D721Med (cell line): ENCODE data around the gene PRAF2.

Experiments
- DNase-seq: peaks from one replicate; pipeline ENCODE4 v3.0.0; 2011; ENCODE audit warnings: low spot score; ENCODE audit not compliant: insufficient read length
- FAIRE-seq: peaks from 2 replicates; lab custom pipeline; 2011; peaks lifted over from hg19 to GRCh38; lab: Jason Lieb, UNC
- CTCF ChIP-seq: IDR thresholded peaks from 2 replicates; pipeline ENCODE4 v1.5.1; 2012; ENCODE audit warnings: mild to moderate bottlenecking, control low read depth; ENCODE audit not compliant: insufficient read depth; ENCODE audit errors: missing control alignments

PRAF2 gene

GRCh38 chrX:49061490-49061889 is 12.3 kb downstream of the PRAF2 start:
- FAIRE-seq (no peak), DNase-seq (no peak)
- no peak for TF ChIP-seq CTCF

GRCh38 chrX:49060914-49061313 is 12.9 kb downstream of the PRAF2 start:
- DNase-seq (no peak), FAIRE-seq (no peak)
- TF ChIP-seq CTCF, result no peak

- FAIRE-seq (no peak), DNase-seq (no peak)
- TF ChIP-seq CTCF, result no peak
These were observed 14.1 kb downstream of the PRAF2 start for GRCh38 chrX:49059681-49060085.

GRCh38 chrX:49059201-49059600 is 14.6 kb downstream of the PRAF2 start:
- DNase-seq (no peak), FAIRE-seq (no peak)
- no peak for TF ChIP-seq CTCF

- DNase-seq (no peak), FAIRE-seq (no peak)
- no peak for TF ChIP-seq CTCF
These were observed 15.0 kb downstream of the PRAF2 start, which contains the start of gene CCDC120 for GRCh38 chrX:49058794-49059193. TSS of gene CCDC120 (plus strand) at chrX:49058999. CDS start at chrX:49062042, 3,043 bp downstream.

- FAIRE-seq, result no peak
- no peak for TF ChIP-seq CTCF
- no peak for DNase-seq
These were observed 19.6 kb downstream of the PRAF2 start for GRCh38 chrX:49054073-49054762.
